Fibroblast of lung (primary cell): Measurements from ENCODE around the gene ZC3H12C. TPM values are rescaled to one million over a fixed set of nuclear protein-coding genes. Genes with fewer than 3 reads are reported as not detected.

Experiments
- DNase-seq, 2 donors: peaks; one replicate each; pipeline versions ENCODE4 v3.0.0 to v3.0.0-alpha.2; 2010; ENCODE audit warnings: low read depth in 2 of 2
- H2AFZ ChIP-seq: 2 replicates; pipeline ENCODE4 v1.5.1; 2012; ENCODE audit warnings: low read length, control low read depth, inconsistent platforms
- H3K27ac ChIP-seq: 2 replicates; pipeline ENCODE4 v1.5.1; 2011; ENCODE audit warnings: low read length, control low read depth; ENCODE audit not compliant: insufficient read depth
- H3K27me3 ChIP-seq: 2 replicates; pipeline ENCODE4 v1.5.1; 2011; ENCODE audit warnings: mild to moderate bottlenecking, low read length; ENCODE audit not compliant: control insufficient read depth, insufficient read depth
- H3K36me3 ChIP-seq: 2 replicates; pipeline ENCODE4 v1.5.1; 2011; ENCODE audit warnings: low read length; ENCODE audit not compliant: control insufficient read depth, insufficient read depth
- H3K4me1 ChIP-seq: 2 replicates; pipeline ENCODE4 v1.5.1; 2011; ENCODE audit warnings: low read length; ENCODE audit not compliant: control insufficient read depth, insufficient read depth; ENCODE audit errors: extremely low read depth
- H3K4me2 ChIP-seq: 2 replicates; pipeline ENCODE4 v1.5.1; 2011; ENCODE audit warnings: low read length, control low read depth; ENCODE audit not compliant: insufficient read depth; ENCODE audit errors: extremely low read depth
- H3K4me3 ChIP-seq, 4 experiments: fragments of 200-600 bp in 1 of 4; sonication (generic) in 1 of 4; replicated peaks in 1 of 4; 2 replicates each; pipeline ENCODE4 v1.5.1; 2011 to 2016; ENCODE audit warnings: low read length in 4 of 4, low read depth in 3 of 4, mild to moderate bottlenecking in 3 of 4, control low read depth in 2 of 4, inconsistent platforms in 1 of 4, mixed read lengths in 1 of 4; ENCODE audit not compliant: insufficient read depth in 1 of 4; ENCODE audit errors: control extremely low read depth in 1 of 4
- H3K79me2 ChIP-seq: 2 replicates; pipeline ENCODE4 v1.5.1; 2012; ENCODE audit warnings: mild to moderate bottlenecking, low read length, inconsistent platforms; ENCODE audit not compliant: control insufficient read depth, insufficient read depth
- H3K9ac ChIP-seq: 2 replicates; pipeline ENCODE4 v1.5.1; 2011; ENCODE audit warnings: mild to moderate bottlenecking, low read length, control low read depth; ENCODE audit not compliant: insufficient read depth
- H3K9me3 ChIP-seq: 2 replicates; pipeline ENCODE4 v1.5.1; 2012; ENCODE audit warnings: low read depth, low read length; ENCODE audit not compliant: control insufficient read depth, insufficient read depth
- H4K20me1 ChIP-seq: 2 replicates; pipeline ENCODE4 v1.5.1; 2011; ENCODE audit warnings: low read length; ENCODE audit not compliant: control insufficient read depth, insufficient read depth; ENCODE audit errors: extremely low read depth
- CTCF ChIP-seq, 2 donors: IDR thresholded peaks in 1 of 2; conservative IDR thresholded peaks in 1 of 2; 1 replicate in 1 of 2; 2 replicates in 1 of 2; pipeline ENCODE4 v1.5.1; 2011 to 2012; ENCODE audit warnings: low read length in 2 of 2, control low read depth in 1 of 2, inconsistent platforms in 1 of 2, low read depth in 1 of 2, mild to moderate bottlenecking in 1 of 2
- EZH2 ChIP-seq: IDR thresholded peaks from 2 replicates; pipeline ENCODE4 v1.5.1; 2012; ENCODE audit warnings: low read length, control low read depth, mild to moderate bottlenecking; ENCODE audit errors: missing control alignments
- polyA plus RNA-seq, 2 donors: library from polyadenylated mRNA; depleted of rRNA in 1 of 2; stranded (reverse) in 1 of 2; unstranded in 1 of 2; fragments of >200 nt; gene quantifications; 2 replicates each; pipeline ENCODE4 v1.2.1, GENCODE V29; 2011 to 2012; ENCODE audit warnings: missing spikeins in 1 of 2
- total RNA-seq: library from RNA; depleted of rRNA; stranded (reverse); fragments of >200 nt; gene quantifications from 2 replicates; pipeline ENCODE4 v1.2.1, GENCODE V29; 2014

ZC3H12C gene
- total and polyA plus RNA-seq, 2 donors (not counting 1 experiment from before 2014, with no cell fraction given) = 7.2 to 10.1 TPM

- TF ChIP-seq CTCF (conservative IDR thresholded peaks at IDR 0.05 in 1 of 2, IDR thresholded peaks at IDR 0.05 in 1 of 2; ENCODE audit: low read depth in 1 of 2, low read length in 2 of 2) = no peak
- no peak for TF ChIP-seq EZH2
- H3K27me3 ChIP-seq = no peaks in the 10 kb centered on the region
- no peak overlapping the region for H2AFZ ChIP-seq
- H3K9ac ChIP-seq = no peak overlapping the region
- no peaks in the 10 kb centered on the region for H3K9me3 ChIP-seq
- H3K4me3 ChIP-seq = no peak overlapping the region
- no peaks in the 10 kb centered on the region for H3K36me3 ChIP-seq
- peaks cover 4% of the 10 kb centered on the region for H3K4me1 ChIP-seq
- H4K20me1 ChIP-seq = no peaks in the 10 kb centered on the region
- H3K4me2 ChIP-seq = no peak overlapping the region
- no peak overlapping the region for H3K27ac ChIP-seq
- no peaks in the 10 kb centered on the region for H3K79me2 ChIP-seq
- no peak for DNase-seq
Measured at GRCh38 chr11:110186456-110186855, 93.3 kb downstream of the ZC3H12C start.

DNA sequence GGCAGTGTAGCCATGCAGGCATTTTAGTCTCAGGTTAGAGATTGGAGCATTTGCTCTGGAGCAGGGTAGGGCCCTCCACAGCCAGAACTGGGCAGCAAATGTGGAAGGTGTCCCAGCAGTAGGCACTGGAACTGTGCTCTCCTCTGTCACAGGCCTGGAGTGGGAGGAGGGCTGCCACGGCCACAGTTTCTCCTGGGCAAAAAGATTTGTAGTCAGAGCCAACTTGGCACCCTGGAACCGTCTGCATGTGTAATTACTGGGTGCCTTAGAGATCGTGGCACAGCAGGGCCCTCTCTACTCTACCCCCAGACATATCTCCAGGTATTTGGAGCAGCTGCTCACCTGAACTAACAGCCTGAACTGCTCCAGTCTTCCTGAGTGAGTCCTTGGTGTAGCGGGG is 93.7 kb downstream of the ZC3H12C start:
- Histone ChIP-seq H3K36me3 (no peaks in the 10 kb centered on the region), H3K27me3 (no peaks in the 10 kb centered on the region), H3K9me3 (no peaks in the 10 kb centered on the region), H3K27ac (no peak overlapping the region), H3K79me2 (no peaks in the 10 kb centered on the region), H2AFZ (no peak overlapping the region), H3K4me1 (peaks cover 4% of the 10 kb centered on the region), H3K4me3 (no peak overlapping the region), H3K9ac (no peak overlapping the region), H4K20me1 (no peaks in the 10 kb centered on the region), H3K4me2 (no peak overlapping the region)
- no peak for TF ChIP-seq EZH2
- no peak for TF ChIP-seq CTCF (conservative IDR thresholded peaks at IDR 0.05 in 1 of 2, IDR thresholded peaks at IDR 0.05 in 1 of 2; ENCODE audit: low read depth in 1 of 2, low read length in 2 of 2)
- DNase-seq = no peak

DNA sequence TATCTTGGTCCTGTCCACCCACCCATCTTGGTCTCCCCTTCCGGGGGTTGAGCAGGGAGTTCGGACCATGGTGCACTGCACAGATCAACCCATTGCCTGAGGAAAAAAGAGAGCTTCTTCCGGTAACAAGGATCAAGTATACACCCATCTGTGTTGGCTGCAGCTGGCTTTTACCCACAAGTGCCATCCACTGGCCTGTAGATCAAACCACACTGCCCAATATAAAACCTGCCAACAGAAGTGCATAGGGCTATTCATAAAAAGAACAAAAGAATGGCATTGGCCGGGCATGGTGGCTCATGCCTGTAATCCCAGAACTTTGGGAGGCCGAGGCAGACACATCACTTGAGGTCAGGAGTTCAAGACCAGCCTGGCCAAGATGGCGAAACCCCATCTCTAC is 94.5 kb downstream of the ZC3H12C start:
- no peak overlapping the region for H2AFZ ChIP-seq
- TF ChIP-seq CTCF (conservative IDR thresholded peaks at IDR 0.05 in 1 of 2, IDR thresholded peaks at IDR 0.05 in 1 of 2; ENCODE audit: low read depth in 1 of 2, low read length in 2 of 2) (no peak), EZH2 (no peak)
- H3K36me3 ChIP-seq = no peaks in the 10 kb centered on the region
- H3K27me3 ChIP-seq = no peaks in the 10 kb centered on the region
- DNase-seq = no peak
- H3K79me2 ChIP-seq = no peaks in the 10 kb centered on the region
- H3K4me3 ChIP-seq = no peak overlapping the region
- no peaks in the 10 kb centered on the region for H4K20me1 ChIP-seq
- H3K27ac ChIP-seq = no peak overlapping the region
- no peak overlapping the region for H3K9ac ChIP-seq
- H3K9me3 ChIP-seq = no peaks in the 10 kb centered on the region
- H3K4me2 ChIP-seq = no peak overlapping the region
- H3K4me1 ChIP-seq = peaks cover 4% of the 10 kb centered on the region
